ENCODE data around the gene PTGFRN.

PTGFRN gene

GRCh38 chr1:116954440-116954839 is 44.7 kb downstream of the PTGFRN start:
- no peak overlapping the region for H3K27ac ChIP-seq
- TF ChIP-seq CTCF (IDR thresholded peaks at IDR 0.05), result no peak
- no peak for TF ChIP-seq ZFX (IDR thresholded peaks at IDR 0.05; ENCODE audit: borderline replicate concordance)

- H3K27ac ChIP-seq, result no peak overlapping the region
- no peak for TF ChIP-seq ZFX (IDR thresholded peaks at IDR 0.05; ENCODE audit: borderline replicate concordance)
- no peak for TF ChIP-seq CTCF (IDR thresholded peaks at IDR 0.05)
Observed at GRCh38 chr1:116956378-116956777, 46.7 kb downstream of the PTGFRN start.

- H3K27ac ChIP-seq, result no peak overlapping the region
- TF ChIP-seq ZFX (IDR thresholded peaks at IDR 0.05; ENCODE audit: borderline replicate concordance) (no peak), CTCF (IDR thresholded peaks at IDR 0.05) (no peak)
Observed at GRCh38 chr1:116957646-116958045, 47.9 kb downstream of the PTGFRN start.

- no peak for TF ChIP-seq CTCF (IDR thresholded peaks at IDR 0.05)
- no peak for TF ChIP-seq ZFX (IDR thresholded peaks at IDR 0.05; ENCODE audit: borderline replicate concordance)
- H3K27ac ChIP-seq, result no peak overlapping the region
Observed at GRCh38 chr1:116958110-116958509, 48.4 kb downstream of the PTGFRN start.

- H3K27ac ChIP-seq, result no peak overlapping the region
- TF ChIP-seq CTCF (IDR thresholded peaks at IDR 0.05), result no peak
- no peak for TF ChIP-seq ZFX (IDR thresholded peaks at IDR 0.05; ENCODE audit: borderline replicate concordance)
Observed at GRCh38 chr1:116958977-116959376, 49.3 kb downstream of the PTGFRN start.

- no peak for TF ChIP-seq CTCF (IDR thresholded peaks at IDR 0.05)
- TF ChIP-seq ZFX (IDR thresholded peaks at IDR 0.05; ENCODE audit: borderline replicate concordance), result no peak
- H3K27ac ChIP-seq, result no peak overlapping the region
Observed at GRCh38 chr1:116961606-116962005, 51.9 kb downstream of the PTGFRN start.

GRCh38 chr1:116962987-116963639 is 53.4 kb downstream of the PTGFRN start:
- no peak overlapping the region for H3K27ac ChIP-seq
- TF ChIP-seq ZFX (IDR thresholded peaks at IDR 0.05; ENCODE audit: borderline replicate concordance) (no peak), CTCF (IDR thresholded peaks at IDR 0.05) (no peak)

Measured in 22Rv1 (cell line).